Neutrophil (primary cell): ENCODE data around the gene MDC1.

Experiments
- H3K27ac ChIP-seq: fragments of 200-600 bp; sonication (generic); 2 replicates; pipeline ENCODE4 v1.5.1; 2016; ENCODE audit warnings: mild to moderate bottlenecking, moderate library complexity
- H3K27me3 ChIP-seq: fragments of 200-600 bp; sonication (generic); 2 replicates; pipeline ENCODE4 v1.6.0; 2016; ENCODE audit warnings: mild to moderate bottlenecking
- H3K36me3 ChIP-seq: fragments of 200-600 bp; sonication (generic); 2 replicates; pipeline ENCODE4 v1.5.1; 2017
- H3K4me1 ChIP-seq, 2 experiments: fragments of 200-600 bp in 1 of 2; sonication (generic) in 1 of 2; 1 replicate in 1 of 2; 2 replicates in 1 of 2; pipeline versions ENCODE4 v1.5.1 to v1.6.1; 2013 to 2016; ENCODE audit warnings: low read depth in 1 of 2, low read length in 1 of 2, mild to moderate bottlenecking in 1 of 2, moderate library complexity in 1 of 2; ENCODE audit not compliant: control insufficient read depth in 1 of 2, insufficient read depth in 1 of 2
- H3K4me3 ChIP-seq, 2 experiments: fragments of 200-600 bp in 1 of 2; sonication (generic) in 1 of 2; 1 replicate in 1 of 2; 2 replicates in 1 of 2; pipeline ENCODE4 v1.5.1; 2013 to 2016; ENCODE audit warnings: low read depth in 1 of 2, low read length in 1 of 2, mild to moderate bottlenecking in 1 of 2, moderate library complexity in 1 of 2
- H3K9me3 ChIP-seq: fragments of 200-600 bp; sonication (generic); 2 replicates; pipeline ENCODE4 v1.5.1; 2016
- TF ChIP-seq, protein P1 (sequence below): fragments of 200-600 bp; sonication (generic); IDR thresholded peaks from 2 replicates; pipeline ENCODE4 v1.5.1; 2016; ENCODE audit warnings: antibody characterized with exemption

Gene MDC1

DNA sequence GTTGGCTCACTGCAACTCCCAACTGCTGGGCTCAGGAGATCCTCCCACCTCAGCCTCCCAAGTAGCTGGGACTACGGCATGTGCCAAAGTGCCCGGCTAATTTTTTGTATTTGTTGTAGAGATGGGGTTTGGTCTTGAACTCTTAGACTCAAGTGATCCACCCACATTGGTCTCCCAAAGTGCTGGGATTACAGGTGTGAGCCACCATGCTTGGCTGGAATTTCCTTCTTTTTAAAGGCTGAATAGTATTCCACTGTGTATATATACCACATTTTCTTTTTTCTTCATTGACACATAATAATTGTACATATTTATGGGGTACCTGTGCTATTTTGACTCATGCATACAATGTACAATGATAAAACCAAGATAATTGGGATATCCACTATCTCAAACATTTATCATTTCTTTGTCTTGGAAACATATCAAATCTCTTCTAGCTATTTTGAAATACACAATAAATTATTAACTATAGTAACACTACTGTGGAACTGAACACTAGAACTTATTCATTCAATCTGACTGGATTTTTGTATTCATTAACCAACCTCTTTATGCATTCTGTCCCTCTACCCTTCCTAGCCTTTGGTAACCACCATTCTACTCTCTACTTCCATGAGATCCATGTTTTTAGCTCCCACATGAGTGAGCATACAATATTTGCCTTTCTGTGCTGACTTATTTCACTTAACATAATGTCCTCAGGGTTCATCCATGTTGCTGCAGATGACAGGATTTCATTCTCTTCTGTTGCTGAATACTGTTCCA is 7.8 kb downstream of the MDC1 start:
- H3K27me3 ChIP-seq, result no peaks in the 10 kb centered on the region
- H3K4me1 ChIP-seq, result peaks cover 4 to 5% of the 10 kb centered on the region in 2 experiments
- no peaks in the 10 kb centered on the region for H3K36me3 ChIP-seq
- no peaks in the 10 kb centered on the region for H3K9me3 ChIP-seq
- no peak overlapping the region for H3K4me3 ChIP-seq
- H3K27ac ChIP-seq, result no peak overlapping the region
- TF ChIP-seq, protein P1, sequence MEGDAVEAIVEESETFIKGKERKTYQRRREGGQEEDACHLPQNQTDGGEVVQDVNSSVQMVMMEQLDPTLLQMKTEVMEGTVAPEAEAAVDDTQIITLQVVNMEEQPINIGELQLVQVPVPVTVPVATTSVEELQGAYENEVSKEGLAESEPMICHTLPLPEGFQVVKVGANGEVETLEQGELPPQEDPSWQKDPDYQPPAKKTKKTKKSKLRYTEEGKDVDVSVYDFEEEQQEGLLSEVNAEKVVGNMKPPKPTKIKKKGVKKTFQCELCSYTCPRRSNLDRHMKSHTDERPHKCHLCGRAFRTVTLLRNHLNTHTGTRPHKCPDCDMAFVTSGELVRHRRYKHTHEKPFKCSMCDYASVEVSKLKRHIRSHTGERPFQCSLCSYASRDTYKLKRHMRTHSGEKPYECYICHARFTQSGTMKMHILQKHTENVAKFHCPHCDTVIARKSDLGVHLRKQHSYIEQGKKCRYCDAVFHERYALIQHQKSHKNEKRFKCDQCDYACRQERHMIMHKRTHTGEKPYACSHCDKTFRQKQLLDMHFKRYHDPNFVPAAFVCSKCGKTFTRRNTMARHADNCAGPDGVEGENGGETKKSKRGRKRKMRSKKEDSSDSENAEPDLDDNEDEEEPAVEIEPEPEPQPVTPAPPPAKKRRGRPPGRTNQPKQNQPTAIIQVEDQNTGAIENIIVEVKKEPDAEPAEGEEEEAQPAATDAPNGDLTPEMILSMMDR, result no peak

GRCh38 chr6:30707281-30707850 is 9.7 kb downstream of the MDC1 start:
- TF ChIP-seq, protein P1, result no peak
- Histone ChIP-seq H3K27ac (no peak overlapping the region), H3K36me3 (no peaks in the 10 kb centered on the region), H3K4me3 (no peak overlapping the region), H3K27me3 (no peaks in the 10 kb centered on the region), H3K4me1 (peaks cover 16 to 18% of the 10 kb centered on the region in 2 experiments), H3K9me3 (no peaks in the 10 kb centered on the region)

DNA sequence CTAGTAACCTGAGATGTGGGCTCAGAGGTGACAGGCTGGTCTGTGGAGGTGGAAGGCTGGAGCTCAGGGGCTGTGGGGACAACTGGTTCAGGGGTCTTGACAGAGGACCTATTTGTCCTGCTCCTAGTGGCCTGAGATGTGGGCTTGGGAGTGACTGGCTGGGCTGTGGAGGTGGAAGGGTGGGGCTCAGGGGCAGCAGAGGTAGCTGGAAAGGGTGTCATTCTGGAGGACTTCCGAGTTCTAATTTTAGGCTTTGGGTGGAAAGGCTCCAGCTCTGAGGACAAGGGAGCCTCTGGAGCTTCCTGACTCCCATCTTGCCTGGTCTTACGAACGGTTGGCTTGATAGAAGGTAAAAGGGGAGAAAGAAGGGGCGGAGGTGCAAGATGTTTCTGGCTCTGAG is 11.5 kb downstream of the MDC1 start:
- no peaks in the 10 kb centered on the region for H3K9me3 ChIP-seq
- TF ChIP-seq, protein P1, result no peak
- no peak overlapping the region for H3K27ac ChIP-seq
- no peak overlapping the region for H3K4me3 ChIP-seq
- peaks cover 20% of the 10 kb centered on the region in 2 experiments for H3K4me1 ChIP-seq
- no peaks in the 10 kb centered on the region for H3K36me3 ChIP-seq
- H3K27me3 ChIP-seq, result no peaks in the 10 kb centered on the region

DNA sequence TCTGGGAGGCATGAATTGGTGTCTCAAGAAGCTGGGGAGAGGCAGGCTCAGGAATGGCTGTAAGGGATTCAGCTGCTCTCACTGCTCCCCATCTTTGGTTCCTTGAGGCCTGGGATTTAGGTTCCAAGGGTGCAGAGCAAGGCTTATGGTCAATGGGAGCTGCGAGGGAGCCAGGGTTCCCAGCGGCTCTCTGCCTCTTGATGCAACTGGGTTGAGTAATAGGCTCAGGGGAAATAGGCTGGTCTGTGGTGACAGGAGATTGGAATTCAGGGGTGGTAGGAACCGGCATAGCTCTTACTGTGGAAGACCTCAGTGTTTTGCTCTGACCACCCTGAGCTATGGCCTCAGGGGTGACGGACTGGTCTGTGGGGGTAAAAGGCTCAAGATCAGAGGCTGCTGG is 13.3 kb downstream of the MDC1 start:
- no peaks in the 10 kb centered on the region for H3K9me3 ChIP-seq
- H3K4me1 ChIP-seq, result peaks cover 25 to 26% of the 10 kb centered on the region in 2 experiments
- H3K27me3 ChIP-seq, result no peaks in the 10 kb centered on the region
- H3K36me3 ChIP-seq, result no peaks in the 10 kb centered on the region
- TF ChIP-seq, protein P1, result no peak
- H3K27ac ChIP-seq, result peak overlapping the region; percentile 74
- H3K4me3 ChIP-seq, result peak overlapping the region; percentile 5 to 17

DNA sequence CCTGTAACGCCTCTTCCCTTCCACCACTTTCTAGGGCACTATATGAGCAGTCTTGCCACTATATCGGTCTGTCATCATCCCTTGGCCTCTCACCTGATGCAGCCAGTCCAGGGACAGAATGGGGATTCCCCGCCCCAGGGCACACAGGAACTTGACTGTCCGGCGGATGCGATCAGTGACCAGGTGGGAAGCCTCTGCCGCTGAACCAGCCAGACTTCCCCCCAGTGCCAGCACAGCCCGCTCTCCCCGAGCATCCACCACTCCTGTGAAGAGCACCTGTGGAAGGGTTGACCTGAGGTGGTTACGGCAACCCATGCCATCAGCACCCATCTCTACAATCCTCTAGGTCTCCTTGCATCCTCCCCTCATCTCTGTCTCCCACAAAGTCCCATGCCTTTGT is 14.1 kb downstream of the MDC1 start:
- no peak overlapping the region for H3K4me3 ChIP-seq
- no peaks in the 10 kb centered on the region for H3K36me3 ChIP-seq
- no peaks in the 10 kb centered on the region for H3K27me3 ChIP-seq
- H3K4me1 ChIP-seq, result peaks cover 25 to 26% of the 10 kb centered on the region in 2 experiments
- H3K9me3 ChIP-seq, result no peaks in the 10 kb centered on the region
- H3K27ac ChIP-seq, result no peak overlapping the region
- TF ChIP-seq, protein P1, result no peak
